CD4-positive, alpha-beta T cell treated with Interleukin-4 for 4 hours (primary cell): ENCODE data around the gene NCOA3.

Experiments used
- DNase-seq: peaks from one replicate; pipeline ENCODE4 v3.0.0-alpha.2; 2020

The NCOA3 gene

DNA sequence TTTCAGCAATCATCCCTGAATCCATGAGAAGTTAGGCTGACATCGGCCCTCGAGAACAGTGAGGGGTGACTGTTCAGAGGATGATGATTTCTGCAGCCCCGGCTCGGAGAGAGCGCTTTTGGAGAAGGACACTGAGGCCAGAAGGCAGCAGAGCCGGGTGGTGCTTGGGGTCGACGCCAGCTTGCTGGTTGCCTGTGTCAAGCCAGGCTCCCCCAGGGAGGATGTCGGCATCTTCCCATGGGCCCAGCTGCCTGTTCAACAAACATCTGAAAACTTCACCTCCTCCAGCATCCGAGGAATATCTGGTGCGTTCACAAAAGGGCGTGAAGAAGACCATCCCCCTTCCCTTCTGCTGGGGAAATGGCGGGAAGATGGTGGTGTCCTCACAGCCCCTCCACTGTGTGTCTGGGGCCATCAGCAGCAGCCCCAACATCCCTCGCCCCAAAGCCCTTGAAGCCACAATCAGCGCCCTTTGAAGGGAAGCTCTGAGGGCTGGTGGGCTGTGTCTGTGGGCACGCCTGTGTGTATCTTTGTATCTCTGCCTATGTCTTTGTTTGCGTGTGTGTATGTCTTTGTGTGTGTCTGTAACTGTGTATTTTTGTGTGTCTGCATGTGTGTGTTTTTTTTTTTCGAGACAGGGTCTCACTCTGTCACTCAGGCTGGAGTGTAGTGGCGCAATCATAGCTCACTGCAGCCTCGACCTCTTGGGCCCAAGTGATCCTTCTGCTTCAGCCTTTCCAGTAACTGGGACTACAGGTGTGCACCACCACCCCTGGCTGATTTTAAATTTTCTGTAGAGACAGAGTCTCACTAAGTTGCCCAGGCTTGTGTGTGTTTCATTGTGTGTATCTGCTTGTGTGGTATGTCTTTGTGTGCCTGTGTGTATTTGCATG lies 185.7 kb downstream of the NCOA3 start:
- no peak for DNase-seq

DNA sequence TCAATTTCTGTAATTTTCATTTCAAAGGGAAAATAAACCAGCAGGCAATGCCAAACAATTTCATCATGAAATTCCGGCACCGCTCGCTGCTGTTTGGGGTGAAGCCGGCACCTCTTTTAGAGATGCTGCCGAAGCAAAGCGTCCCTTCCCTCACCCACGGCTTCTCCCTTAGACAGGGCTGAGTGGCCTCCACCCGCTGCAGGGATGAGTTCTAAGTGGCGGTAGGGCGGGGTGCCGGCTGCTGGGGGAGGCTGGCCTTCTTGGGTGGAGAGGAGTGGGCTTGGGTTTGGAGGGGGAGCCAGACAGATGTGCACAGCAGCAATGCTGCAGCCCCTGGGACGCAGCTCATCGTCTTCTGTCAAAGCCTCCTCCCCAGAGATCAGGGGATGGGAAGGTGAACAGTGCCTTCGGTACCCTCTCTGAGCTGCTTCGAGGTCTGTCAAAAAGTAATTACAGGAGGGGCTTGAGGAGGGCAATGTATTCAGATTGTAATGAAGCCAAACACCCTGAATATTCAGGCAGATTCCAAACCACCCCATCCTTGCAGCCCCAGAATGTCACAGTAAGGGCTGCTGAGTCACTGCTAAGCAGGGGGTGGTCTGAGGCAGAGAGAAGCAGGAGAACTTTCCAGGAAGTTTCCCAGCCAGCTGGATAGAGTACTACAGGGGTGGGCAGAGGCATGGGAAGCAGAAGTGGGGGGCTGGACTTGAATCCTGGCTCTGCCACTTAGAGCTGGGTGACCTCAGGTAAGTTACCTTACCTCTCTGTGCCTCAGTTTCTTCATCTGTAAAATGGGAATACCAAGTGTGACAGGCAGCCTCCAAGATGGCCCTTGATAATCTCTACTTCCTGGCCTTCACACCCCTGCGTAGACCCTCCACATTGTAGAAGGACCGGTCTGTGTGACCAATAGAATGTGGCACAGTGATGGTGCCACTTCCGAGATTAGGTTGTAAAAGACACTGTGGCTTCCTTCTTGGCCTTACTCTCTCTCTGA lies 187.0 kb downstream of the NCOA3 start:
- no peak for DNase-seq

DNA sequence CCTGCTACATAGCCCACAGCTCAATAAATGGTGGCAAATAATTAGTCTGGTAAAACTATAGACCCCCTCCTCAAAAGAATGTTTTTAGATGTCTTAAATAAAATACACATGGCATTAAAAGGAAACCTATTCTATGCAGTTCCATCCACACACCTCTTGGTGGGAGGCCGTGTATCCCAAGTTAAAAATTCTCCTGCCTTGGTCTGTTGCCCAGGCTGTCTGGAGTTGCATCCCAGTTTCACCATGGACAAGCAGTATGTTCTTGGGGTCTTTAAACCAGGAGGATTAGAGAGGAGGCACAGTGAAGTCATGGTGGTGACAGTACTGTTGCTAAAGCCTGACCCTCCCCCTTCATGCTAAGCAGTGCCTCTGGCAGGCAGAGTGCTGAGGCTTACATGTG lies 188.0 kb downstream of the NCOA3 start:
- DNase-seq = no peak

DNA sequence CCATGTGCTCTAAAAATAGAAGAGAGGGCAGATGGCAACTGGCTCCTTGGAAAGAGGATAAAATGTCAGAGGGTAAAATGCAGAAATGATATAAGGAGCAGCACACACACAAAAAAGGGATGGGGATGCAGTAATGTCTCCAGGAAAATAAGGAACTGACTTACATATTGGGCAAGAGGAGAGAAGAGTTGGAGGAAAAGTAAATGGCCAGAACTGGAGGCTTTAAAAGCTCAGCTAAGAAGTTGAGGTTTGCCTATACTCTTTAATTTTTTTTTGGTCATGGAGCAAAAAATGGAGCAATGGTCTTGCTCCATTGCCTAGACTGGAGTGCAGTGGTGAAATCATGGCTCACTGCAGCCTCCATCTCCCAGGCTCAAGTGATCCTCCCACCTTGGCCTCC lies 189.9 kb downstream of the NCOA3 start:
- no peak for DNase-seq

DNA sequence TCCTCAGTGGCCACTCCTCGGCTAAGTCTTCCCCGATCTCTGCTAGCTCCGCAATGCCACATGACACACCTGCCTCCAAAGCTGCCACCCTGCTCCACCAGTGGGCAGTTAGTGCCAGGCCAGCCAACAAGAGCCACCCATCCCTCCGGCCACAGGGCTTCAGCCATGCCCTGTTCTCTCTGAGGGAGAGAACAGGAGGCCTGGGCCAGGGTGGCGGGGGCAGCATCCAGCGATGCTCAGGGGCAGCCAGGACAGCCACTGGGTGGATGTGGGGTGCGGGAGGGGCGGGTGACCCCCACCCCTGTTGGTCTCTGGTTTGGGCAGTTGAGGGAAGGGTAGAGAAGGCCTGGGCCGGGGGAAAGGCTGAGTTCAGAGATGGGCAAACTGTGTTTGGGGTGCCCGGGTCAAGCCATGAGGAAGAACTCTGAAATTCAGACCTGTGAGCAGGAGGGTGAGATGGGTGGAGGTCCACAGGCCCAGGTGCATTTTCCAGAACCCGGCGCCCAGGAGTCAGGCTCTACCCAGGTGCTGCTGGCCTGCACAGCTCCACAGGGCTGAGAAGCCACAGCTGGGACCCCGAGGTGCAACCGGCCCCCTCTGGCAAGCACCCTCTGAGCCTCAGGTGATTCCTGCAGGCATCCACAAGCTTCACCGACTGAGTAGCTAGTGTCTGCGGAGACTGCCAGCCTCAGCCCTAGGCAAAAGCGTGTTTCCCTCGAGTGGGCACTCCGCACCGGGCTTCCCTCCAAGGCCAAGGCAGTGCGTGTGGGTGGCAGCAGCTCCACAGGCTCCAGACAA lies 192.5 kb downstream of the NCOA3 start:
- DNase-seq = no peak

DNA sequence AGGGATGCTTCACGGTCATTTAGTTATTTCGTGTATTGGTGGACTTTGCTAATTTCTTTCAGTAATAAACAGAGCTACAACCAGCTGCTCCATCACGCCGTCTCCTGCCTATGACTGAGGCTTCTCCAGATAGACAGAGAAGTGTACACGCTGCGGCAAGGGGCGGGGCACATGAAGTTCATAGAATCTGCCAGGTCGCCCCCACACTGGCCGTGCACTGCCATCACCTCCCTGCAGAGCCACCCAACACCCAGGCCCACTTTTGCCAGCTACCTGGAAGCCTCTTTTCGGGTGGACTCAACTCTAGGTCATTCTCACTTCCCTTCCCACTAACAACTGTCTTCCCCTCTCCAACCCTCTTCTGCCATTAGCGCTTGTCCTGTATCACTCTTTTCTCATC lies 195.2 kb downstream of the NCOA3 start:
- DNase-seq = no peak

DNA sequence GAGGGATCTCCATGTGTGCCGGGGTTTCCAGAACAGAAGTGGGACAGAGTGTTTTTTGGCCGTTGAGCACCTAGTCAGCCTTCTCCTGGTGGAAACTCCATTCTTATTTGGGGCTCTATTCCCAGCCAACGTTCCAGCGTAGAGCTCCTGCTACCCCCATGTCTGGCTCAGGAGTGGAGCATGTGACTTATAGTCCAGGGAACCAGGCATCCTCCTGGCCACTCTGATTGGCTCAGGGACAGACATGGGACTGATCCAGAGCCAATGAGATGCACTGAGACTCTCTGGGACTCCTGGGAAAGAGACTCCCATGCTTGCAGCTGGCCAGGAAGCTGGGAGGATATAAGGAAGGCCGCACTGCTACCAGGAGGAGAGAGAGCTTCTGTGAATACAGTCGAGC lies 196.5 kb downstream of the NCOA3 start:
- no peak for DNase-seq

DNA sequence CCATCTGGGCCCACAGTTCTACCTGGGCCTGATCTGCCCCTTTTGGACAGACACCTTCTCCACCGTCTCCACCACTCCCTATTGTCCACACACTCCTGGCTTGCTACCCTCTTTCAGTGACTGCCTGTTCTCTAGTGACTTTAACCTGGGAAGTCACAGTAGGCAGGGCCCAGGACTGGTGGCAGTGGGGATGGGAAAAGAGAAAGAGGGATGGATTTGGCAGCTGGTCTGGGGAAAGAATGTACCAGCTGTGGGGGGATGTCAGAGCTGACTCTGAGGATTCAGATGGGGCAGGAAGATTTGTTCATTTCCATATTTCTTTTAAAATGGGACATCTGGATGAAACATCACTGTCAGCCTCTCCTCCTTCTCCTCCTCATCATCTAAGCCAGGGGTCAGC lies 198.1 kb downstream of the NCOA3 start:
- DNase-seq = no peak

DNA sequence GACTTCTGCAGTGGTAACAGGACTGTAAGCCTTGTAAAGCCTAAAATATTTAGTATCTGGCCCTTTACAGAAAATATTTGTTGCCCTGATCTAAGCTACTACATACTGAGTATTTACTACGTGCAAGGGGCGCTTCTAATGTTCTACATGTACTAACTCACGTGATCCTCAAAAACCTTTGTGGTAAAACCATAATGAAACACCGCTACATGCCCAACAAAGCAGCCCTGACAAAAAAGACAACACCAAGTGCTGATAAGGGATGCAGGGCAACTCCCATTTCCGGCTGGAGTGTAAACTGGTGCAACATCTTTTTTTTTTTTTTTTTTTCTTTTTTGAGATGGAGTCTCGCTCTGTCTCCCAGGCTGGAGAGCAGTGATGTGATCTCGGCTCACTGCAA lies 198.6 kb downstream of the NCOA3 start:
- DNase-seq = no peak

DNA sequence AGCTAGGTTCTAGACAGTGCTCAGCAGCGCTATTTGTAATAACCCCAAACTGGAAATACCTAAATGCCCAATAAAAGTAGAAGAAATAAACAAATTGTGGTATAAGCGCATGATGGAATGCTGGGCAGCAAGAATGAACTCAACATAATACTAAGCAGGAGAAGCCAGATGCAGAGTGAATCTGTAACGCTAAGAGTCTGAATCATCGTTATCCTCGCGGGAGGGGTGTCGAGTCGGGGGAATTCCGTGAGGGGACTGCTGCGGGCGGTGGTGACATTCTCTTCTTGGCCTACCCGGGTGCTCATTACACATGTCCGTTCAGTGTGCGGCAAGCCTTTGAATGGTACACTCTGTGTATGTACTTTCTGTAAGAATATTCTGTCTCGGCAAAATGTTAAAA lies 199.9 kb downstream of the NCOA3 start:
- DNase-seq = no peak

DNA sequence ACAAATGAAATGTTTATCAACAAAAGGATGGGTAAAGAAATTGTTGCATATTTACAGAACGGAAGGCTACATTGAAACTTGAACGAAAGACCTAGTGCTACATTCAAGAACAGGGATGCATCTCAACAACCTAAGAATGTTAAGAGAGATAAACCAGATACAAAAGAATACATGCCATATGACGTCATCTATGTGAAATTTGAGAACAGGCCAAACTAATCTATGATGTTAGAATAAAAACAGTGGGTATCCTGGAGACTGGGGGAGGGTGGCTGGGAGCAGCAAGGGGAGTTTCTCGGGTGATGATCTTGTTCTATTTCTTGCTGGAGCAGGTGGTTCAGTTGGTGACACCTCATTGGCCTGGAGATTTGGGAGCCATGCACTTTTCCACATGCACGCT lies 202.1 kb downstream of the NCOA3 start:
- DNase-seq = no peak

DNA sequence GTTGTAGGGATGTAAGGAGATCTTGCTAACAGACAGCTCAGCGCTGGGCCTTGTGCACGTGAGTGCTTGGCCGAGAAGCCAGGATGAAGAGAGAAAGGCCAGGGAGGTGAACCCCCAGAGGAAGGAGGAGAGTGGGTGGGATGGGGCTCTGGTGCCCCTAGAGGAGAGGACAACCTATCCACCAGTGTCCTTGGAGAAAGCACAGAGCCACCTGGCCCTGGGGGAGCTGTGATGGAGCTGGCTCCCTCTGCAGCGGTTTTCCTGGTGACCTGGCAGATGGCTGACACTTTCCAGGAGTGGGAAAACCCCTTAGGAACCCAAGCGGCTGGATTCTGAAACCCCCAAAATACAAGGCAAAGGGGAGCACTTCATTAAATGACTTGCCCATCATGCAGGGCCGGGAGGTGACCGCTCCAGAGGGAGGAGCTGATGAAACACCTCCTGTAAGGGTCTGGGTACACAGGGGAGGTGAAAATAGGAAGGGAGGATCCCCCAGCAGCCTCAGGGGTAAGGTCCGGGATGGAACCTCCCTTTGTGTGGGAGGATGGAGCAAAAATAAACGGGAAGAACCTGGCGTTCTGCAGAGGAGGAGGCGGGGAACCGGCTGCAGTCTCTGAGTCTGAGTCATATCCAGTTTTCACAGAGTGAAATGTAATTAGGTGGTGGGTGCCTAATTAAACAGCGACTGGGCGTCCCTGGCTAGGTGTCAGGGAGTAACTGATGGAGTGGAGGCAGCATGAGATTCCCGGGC lies 203.2 kb downstream of the NCOA3 start:
- DNase-seq = no peak

DNA sequence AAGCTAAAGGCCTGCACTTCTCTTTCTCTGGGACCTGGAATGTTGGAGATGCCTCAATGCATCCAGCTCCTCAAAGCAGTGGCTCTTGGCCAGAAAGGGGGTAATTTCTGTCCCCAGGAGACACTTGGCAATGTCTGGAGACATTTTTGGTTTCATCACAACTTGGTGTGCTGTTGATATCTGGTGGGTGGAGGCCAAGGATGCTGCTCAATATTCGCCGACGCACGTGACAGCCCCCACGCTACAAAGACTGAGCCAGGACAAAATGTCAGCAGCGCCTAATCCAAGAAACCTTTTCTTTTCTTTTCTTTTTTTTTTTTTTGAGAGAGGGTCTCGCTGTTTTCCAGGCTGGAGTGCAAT lies 203.8 kb downstream of the NCOA3 start:
- DNase-seq = no peak

DNA sequence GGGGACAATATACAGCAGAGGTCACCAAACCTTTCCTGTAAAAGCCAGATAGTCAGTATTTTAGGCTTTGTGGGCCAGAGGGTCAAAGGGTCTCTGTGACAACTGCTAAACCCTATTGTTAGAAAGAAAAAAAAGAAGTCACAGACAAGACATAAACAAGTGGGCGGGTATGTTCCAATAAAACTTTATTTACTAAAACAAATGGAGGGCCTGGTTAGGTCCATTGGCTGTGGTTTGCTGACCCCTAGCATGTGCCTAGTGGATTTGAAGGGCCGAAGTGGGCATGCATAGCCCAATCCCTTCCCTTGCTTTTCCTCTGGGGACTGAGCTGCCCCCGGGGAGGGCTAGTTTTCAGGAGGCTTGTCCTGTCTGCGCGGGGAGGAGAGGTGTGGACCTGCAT lies 204.7 kb downstream of the NCOA3 start:
- DNase-seq = no peak
